HG02623 (cell line): ENCODE measurements around the gene PPFIA3.
"Not testable (repeated sequence)": the region's sequence is repeated elsewhere in the genome, so short reads cannot be mapped to it uniquely, and the experiment has no call there.

ENCODE experiments used
- ATAC-seq: cut with Tn5 transposase; IDR thresholded peaks from one replicate; pipeline ENCODE4 v1.9.1; 2021; ENCODE audit warnings: moderate library complexity; ENCODE audit not compliant: unreplicated experiment

The PPFIA3 gene

DNA sequence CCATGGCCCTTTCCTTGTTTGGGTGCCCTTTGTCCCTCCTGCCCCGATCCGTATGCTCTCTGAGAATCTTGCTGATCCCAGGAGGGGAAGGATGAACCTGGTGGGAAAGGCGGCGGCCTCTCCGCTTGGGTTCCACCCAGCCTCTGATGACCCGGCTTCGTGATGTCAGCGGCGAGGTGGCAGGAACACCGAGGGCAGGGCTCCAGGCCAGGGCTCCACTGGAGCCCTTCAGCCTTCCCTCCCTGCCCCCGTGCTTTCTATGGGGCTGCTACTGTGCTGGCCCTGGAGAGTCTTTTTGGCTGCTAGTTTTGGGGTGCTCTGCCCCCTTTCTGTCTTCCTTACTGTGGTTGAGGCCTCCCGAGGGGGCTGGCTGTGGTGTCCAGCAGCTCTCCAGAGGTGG, 17.0 kb upstream of the PPFIA3 start:
- ATAC-seq = no peak

DNA sequence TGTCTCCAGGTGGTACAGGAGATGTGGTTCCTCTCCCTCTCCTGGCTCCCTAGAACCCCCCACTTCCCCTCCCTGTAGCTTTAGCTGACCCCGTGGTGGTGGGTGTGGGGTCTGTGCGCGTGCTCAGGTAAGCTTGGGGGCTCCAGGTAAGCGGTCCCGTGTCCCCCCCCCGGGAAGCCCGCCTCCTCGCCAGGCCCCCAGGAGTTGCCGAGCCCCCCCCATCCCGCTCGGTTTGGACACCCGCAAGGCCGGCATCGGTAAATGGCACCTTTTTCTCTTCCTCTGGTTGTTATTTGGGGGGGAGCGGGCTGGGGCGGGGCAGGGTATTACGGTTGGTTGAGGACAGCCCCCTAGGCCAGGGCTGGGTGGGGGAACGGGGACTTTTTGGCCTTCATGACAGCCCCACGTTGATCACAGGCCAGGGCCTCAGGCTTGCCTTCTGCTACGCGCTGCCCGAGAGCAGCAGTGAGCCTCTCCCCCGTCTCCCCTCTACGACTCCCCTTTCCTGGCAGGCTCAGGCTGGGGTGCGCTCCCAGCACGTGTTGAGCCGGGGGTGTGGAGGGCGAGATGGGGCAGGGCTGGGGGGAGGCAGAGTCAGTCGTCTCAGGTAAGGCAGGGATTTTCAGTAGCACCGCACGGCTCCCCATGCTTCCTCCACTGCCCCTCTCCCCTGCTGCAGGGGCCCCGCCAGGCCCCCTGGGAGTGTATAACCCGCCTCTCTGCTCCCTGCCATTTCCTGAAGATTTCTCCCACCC, 15.8 kb upstream of the PPFIA3 start:
- no peak for ATAC-seq

DNA sequence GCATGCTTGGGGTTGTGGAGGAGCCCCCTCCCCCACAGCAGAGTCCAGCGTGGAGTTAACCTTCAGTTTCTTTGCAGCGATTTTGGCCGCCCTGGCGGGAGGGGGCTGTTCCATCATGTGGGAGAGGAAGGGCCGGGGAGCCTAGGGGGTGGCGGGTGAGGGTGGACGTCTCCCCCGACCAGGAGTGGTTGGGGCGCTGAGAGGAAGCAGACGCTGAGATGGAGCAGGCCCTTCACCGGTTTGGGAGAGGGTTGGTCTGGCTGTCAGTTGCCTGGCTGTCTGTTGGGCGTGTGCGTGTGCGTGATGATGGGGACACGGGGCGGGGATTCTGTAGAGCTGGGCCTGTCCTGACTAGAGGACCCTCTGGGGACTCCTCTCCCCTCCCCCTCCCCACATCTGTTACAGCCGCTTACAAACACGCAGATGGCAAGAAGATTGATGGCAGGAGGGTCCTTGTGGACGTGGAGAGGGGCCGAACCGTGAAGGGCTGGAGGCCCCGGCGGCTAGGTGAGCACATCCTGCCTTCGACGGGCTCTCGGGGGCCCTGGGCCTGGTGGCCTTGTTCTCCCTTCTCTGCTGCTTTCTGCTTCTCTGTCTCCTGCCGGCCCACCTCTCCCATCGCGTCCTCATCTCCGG, 15.0 kb upstream of the PPFIA3 start:
- no peak for ATAC-seq

DNA sequence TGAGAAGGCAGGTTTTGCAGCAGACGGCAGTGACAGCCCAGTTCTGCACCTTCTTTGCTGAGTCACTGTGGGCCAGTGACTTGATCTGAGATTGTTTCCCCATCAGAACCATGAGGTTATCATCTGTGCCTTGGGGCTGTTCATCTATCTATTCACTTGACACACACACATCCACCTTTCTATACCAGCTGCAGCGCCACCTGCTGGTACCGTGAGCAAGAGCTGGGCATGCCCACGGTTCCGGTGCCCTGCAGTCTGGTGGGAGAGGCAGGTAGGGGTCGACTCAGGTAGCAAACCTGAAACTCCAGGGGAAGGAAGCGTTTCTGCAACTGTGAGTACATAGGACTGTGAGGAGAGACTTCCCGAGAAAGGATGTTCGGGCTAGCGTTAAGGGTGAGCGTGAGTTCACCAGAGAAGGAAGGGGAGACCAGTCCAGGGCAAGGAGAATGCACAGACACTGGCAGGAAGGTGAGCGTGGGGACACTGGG, 12.7 kb upstream of the PPFIA3 start:
- ATAC-seq = no peak

DNA sequence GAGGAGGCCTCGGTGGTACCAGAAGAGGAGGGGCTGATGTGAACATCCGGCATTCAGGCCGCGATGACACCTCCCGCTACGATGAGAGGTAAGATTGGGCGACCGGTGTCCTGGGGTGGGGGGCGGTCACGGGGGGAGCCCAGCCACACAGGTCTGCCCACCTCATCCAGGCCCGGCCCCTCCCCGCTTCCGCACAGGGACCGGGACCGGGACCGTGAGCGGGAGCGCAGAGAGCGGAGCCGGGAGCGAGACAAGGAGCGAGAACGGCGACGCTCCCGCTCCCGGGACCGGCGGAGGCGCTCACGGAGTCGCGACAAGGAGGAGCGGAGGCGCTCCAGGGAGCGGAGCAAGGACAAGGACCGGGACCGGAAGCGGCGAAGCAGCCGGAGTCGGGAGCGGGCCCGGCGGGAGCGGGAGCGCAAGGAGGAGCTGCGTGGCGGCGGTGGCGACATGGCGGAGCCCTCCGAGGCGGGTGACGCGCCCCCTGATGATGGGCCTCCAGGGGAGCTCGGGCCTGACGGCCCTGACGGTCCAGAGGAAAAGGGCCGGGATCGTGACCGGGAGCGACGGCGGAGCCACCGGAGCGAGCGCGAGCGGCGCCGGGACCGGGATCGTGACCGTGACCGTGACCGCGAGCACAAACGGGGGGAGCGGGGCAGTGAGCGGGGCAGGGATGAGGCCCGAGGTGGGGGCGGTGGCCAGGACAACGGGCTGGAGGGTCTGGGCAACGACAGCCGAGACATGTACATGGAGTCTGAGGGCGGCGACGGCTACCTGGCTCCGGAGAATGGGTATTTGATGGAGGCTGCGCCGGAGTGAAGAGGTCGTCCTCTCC, 11.5 kb upstream of the PPFIA3 start:
- no peak for ATAC-seq

DNA sequence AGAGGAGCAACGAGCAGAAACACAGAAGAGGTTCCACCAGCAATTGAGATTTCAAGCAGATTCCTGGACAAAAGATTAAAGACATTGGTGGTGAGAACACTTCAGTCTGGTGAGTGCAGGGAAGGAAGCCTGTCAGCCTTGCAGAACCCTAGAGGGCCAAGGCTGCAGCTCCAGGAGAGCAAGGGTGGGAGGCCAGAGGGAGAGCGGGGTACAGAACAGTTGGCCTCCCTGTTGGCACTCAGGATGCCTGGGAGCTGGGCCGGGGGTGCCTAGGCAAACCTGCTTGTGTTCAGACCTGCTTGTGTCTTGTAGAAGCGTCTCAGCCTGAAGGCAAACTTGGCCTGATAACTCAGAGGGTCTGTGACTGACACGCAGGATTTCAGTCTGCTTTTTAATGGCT, 10.3 kb upstream of the PPFIA3 start:
- ATAC-seq = no peak

DNA sequence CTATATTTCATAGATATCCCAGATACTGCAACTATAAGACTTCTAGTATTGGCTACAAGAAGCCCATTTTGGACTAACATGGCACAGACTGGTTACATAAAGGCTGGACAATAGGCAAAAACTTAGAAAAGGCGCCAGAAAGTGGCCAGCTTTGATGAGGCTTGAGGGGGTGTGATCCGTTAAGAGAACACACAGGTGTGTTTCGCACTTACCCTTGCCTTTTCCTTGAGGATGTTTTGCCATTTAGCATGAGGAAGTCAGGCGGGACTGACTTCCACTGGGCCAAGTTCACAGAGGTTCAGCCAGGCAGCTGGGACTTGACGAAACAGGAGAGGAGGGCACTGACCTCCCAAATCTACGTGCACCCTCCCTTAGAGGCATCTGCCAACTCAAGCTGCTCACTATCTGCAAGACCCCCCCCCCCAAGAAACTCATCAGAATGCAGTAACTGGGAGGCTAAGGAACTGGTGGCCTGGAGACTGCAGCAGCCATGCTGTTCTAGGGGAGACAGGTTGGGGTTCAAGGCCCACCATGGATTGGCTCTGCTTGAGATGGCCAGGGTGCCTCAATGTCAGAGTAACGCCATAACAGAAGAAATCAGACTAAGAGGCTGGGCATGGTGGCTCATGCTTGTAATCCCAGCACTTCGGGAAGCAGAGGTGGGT, 9.6 kb upstream of the PPFIA3 start:
- no peak for ATAC-seq

DNA sequence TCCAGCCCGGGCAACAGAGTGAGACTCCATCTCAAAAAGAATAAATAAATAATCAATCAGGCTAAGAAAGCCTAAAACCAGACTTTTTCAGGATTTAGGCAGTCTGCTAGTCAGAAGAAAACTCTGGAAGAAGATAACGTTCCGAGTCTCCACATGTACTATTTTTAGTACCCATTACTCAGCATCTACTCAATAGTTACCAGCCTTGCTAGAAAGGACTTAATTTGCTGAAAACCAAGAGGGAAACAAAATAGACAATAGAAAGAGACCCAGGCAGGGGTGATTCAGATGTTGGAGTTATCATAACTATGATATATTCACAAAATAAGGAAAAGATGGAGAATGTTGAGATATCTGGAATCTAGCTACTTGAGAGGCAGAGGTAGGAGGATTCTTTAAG, 8.8 kb upstream of the PPFIA3 start:
- no peak for ATAC-seq

DNA sequence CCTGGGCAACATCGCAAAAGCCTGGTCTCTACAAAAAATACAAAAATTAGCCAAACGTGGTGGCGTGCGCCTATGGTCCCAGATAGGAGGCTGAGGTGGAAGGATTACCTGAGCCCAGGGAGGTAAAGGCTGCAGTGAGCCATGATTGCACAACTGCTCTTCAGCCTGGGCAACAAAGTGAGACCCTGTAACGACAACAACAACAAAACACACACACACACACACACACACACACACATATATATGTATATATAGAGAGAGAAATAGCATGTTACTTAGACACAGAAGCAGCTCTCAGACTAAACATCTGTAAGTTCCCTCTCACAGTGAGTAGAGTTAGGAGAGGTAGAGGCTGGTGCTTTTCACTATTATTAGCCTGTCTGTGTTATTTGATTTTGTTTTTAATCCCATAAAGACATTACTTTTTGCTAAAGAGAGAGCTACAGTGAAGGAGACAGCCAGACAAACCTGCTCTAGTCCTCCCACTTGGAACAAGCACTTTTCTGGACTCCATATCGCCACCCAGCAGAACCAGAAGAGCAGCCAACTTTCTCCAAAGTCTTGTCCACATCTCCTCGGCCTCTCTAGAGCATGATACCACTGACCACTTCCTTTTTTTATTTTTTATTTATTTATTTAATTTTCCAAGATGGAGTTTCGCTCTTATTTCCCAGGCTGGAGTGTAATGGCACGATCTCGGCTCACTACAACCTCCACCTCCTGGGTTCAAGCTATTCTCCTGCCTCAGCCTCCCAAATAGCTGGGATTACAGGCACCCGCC, 7.9 kb upstream of the PPFIA3 start:
- ATAC-seq = no peak

DNA sequence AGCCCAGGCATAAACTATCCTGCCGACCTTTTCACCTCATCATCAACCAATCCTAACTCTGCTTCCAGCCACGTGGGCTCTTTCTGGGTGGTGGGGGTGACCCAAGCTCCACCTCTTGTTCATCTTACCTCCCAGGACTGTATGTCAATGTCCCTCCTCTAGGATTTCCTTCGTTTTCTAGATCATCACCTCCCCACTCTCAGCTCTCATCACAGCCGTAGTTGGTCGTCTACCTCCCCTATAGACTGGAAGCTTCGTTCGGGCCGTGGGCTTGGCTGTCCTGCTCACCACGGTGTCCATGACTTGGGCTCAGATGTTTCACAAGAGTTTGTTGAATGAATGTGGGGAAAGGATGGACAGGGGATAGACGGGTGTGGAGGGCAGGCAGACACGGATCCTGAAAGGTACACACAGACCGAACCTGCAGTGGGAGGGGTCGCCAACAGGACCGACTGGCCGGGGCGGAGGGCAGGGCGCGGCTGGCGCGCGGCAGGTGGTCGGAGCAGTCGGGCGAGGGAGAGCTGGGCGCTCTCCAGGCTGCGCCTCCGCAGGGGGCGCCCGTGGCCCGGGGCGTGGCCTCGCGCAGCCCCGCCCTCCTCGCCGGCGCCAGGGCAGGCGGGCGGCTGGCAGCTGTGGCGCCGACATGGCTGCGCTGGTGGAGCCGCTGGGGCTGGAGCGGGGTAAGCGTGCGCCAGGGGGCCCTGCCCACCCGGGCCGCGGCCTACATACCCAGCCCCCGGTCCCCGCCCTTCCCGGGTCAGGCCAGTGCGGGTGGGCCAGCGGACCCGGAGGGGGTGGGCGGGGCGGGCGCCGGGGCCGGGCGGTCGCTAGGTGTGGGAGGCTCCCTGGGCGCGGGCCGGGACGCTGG, 5.3 kb upstream of the PPFIA3 start, which contains the start of gene LIN7B:
Gene LIN7B, plus strand, starts transcription at position 609 of the 868 bp plus-strand sequence. Its CDS starts 35 bp downstream, at position 644.
- ATAC-seq = peak; percentile 45

DNA sequence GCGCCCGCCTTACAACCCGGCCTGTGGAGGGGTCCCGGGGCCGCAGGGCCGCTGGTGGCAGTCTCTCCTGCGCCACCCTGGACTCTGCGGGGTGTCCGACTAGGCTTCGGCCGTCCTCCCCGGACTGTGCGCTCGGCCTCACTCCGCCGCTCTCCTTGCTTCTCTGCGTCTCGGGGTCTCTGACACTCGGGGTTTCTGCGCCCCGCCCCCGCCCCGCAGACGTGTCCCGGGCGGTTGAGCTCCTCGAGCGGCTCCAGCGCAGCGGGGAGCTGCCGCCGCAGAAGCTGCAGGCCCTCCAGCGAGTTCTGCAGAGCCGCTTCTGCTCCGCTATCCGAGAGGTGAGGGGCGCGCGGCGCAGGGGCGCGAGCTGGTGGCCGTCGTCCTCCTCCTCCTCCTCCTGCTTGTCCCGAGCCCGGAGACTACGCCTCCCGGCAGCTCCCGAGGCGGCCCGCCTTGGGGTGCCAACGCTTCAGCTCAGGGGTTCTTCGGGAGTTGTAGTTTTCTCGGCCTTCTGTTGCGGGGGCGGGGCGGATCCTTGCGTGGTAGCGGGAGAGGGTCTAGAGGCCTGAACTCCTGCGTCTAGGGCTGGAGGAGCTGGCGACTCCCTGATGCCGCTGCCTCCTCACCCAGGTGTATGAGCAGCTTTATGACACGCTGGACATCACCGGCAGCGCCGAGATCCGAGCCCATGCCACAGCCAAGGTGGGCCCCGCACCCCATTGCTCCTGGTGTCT, 4.5 kb upstream of the PPFIA3 start:
- ATAC-seq = no peak

DNA sequence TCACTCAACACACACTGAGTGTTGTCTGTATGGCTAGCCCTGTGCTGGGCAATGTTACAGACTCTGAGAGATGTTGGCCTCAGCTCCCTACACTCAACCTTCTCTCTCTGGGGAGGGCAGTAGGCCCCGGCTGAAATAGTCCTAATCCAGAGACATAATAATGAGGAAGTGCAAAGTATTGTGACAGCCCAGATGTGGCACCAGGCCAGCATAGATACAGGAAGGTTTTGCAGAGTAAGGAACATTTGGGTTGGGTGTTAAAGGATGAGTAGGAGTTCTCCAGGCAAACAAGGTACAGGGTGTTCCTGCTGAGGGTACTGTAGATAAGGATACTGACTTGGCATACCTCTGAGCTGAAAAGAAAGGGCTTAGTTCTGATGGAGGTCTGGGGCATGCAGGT, 2.8 kb upstream of the PPFIA3 start:
- no peak for ATAC-seq

DNA sequence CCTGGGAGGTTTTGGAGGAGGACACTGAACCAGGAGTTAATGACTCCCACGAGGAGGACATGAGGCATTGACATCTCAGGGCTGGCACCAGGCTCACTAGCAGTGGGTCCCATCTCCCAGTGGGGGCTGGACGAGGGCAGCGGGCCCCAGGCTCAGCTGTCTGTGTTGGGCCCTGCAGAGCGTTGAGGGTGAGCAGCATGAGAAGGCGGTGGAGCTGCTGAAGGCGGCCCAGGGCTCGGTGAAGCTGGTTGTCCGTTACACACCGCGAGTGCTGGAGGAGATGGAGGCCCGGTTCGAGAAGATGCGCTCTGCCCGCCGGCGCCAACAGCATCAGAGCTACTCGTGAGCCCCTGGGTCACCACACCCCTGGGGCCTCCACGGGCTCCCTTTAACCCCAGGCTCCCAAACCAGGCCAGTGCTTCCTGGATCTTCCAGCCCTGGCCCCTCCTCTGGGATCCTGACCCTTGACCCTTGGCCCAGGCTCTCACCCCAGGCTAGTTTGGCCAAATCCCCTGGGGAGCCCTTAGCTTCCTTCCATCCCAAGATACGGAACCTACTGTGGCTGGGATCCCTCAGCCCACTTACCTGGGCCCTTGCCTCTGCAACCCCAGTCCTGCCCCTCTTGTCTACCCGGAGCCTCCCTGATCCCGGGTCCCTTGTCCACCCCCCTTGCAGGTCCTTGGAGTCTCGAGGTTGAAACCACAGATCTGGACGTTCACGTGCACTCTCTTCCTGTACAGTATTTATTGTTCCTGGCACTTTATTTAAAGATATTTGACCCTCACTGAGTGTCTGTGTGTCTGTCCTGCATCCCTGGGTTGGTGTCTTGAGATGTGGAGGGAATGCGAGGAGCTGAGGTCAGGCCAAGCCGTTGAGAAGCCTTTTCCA, 1.4 kb upstream of the PPFIA3 start:
- ATAC-seq = no peak

DNA sequence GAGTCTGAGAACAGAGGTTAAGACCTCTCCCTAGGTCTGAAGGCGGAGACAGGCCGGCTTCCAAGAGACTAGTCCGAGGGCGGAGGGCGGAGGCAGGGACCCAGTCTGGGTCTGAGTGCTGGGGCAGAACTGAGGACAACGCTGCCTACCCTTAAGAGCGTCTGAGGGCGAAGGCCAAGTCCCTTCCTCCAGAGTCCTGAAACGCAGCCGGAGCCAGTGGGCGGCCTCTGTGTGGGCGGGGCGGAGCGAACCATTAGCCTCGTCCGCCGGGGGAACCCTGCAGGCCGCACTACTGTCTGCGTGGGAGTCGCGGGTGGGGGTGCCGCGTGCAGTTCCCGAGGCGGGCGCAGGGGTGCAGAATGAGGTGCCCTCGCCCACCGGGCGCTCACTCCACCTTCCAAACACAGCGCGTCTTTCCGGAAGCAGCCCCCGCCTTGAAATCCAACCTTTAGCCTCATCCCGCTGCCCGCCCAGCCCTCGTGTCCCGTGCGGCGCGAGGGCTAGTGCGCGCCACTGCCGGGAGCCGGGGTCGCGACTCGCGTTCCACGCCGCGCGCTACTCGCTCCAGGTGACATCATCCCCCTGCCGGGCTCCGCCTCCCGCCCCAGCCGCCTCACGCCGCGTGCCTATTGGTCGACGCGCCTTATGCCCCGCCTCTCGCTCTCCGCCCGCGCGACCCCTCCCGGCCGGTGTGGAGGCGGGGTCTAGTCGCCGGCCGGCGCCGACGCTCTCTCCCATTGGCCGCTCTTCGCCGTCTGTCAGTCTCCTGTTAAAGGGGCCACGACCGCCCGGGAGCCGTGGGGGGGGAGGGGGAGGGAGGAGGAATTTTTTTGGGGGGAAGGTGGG, 556 bp upstream of the PPFIA3 start, which contains the start of gene C19orf73:
Gene C19orf73, minus strand, starts transcription at position 579 of the 846 bp plus-strand sequence. Its CDS starts 121 bp downstream, at position 458.
- peak; percentile 81 for ATAC-seq

DNA sequence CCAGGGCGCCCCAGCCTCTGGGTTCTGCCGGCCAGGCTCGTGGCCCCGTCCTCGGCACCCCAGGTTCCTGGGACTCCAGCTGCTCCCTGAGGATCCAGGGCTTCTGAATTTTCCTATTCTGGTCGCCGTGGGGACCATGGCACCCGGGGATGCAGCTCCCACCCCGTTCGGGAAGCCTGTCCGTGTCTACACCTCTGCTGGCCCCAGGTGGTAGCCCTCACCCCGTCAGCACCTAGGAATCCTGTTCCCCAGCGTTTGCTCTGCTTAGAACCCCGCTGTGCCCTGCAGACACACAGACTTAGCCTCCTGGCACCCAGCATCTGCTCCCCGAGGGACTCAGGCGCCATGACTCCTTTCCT, 960 bp downstream of the PPFIA3 start:
- ATAC-seq = no peak

DNA sequence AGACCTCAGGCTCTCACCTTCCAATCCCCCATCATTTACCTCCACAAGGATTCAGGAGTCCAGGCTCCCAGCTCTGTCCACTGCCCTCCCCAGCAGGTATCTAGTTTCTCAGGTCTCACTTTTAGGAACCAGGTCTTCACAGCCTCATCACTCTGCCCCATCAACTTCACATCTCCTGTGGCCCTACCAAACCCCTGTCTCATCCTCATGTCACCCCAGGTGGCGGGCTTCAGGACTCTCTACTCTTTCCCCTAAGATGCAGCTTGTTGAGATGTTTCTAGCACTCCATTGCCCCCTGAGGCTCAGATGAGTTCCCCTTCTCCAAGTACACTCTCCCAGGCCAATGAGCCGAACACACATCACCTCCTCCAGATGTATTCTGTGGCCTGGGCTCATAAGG, 1.5 kb downstream of the PPFIA3 start:
- ATAC-seq = no peak

DNA sequence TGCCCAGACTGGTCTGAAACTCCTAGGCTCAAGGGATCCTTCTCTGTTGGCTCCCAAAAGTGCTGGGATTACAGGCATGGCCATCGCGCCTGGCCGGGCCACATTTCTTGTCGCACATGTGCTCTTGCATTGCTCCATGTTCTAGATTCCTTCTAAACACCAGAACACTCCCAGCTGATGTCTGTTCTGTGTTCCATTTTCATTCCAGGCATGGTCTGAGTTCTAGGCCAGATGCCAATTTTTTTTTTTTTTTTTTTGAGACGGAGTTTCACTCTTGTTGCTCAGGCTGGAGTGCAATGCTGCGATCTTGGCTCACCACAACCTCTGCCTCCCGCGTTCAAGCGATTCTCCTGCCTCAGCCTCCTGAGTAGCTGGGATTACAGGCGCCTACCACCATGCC, 2.5 kb downstream of the PPFIA3 start:
- not testable (repeated sequence) for ATAC-seq
